Measurements from ENCODE around the gene AKAP9. TPM values are rescaled to one million over a fixed set of nuclear protein-coding genes. Genes with fewer than 3 reads are reported as not detected.

Gene AKAP9
- total RNA-seq, 1 donor from 2014 or later, result 66.9 TPM

GRCh38 chr7:92158660-92159575, 218.3 kb downstream of the AKAP9 start:
- no peak overlapping the region for H3K27ac Mint-ChIP-seq (ENCODE audit: unreplicated experiment)
- no peak for TF ChIP-seq CTCF (IDR thresholded peaks at IDR 0.05; ENCODE audit: partially characterized antibody, unreplicated experiment)
- peaks cover 2% of the 10 kb centered on the region for H3K4me1 Mint-ChIP-seq (ENCODE audit: low read depth, unreplicated experiment)
- H3K4me3 Mint-ChIP-seq (ENCODE audit: unreplicated experiment), result no peak overlapping the region
- H3K36me3 Mint-ChIP-seq (ENCODE audit: unreplicated experiment), result no peaks in the 10 kb centered on the region
- H3K9me3 Mint-ChIP-seq (ENCODE audit: unreplicated experiment), result no peaks in the 10 kb centered on the region
- DNase-seq, result no peak
- no peaks in the 10 kb centered on the region for H3K27me3 Mint-ChIP-seq (ENCODE audit: unreplicated experiment)

Other genes with a start within 250 kb of the AKAP9 start
- 17.0 TPM for gene MTERF1, start 60.2 kb upstream of the AKAP9 start, total RNA-seq (ENCODE audit: unreplicated experiment)
- gene CYP51A1, start 193.6 kb downstream of the AKAP9 start, total RNA-seq (ENCODE audit: unreplicated experiment), result 207 TPM
- gene LRRD1, start 238.3 kb downstream of the AKAP9 start, total RNA-seq (ENCODE audit: unreplicated experiment), result 0.15 TPM